Measurements from ENCODE around the gene IQSEC1.

GRCh38 chr3:13085081-13085845, 12.0 kb upstream of the IQSEC1 start:
- TF ChIP-seq CTCF (IDR thresholded peaks at IDR 0.05; ENCODE audit: insufficient read depth, low read length, poor library complexity, severe bottlenecking), result no peak
- TF ChIP-seq EZH2phosphoT487 (conservative IDR thresholded peaks at IDR 0.05; ENCODE audit: low read length), result no peak
